GDM1 (cell line): ENCODE measurements around the gene ZNF579.

Experiments
- DNase-seq: peaks from one replicate; lab custom pipeline; 2025; lab: John Stamatoyannopoulos, UW

ZNF579 gene

GRCh38 chr19:55611983-55612645 lies 31.5 kb upstream of the ZNF579 start:
- DNase-seq, result no peak

- no peak for DNase-seq
Observed at GRCh38 chr19:55611300-55611982, 30.8 kb upstream of the ZNF579 start.

GRCh38 chr19:55609326-55609725 lies 28.7 kb upstream of the ZNF579 start:
- no peak for DNase-seq

GRCh38 chr19:55606817-55607216 lies 26.2 kb upstream of the ZNF579 start:
- no peak for DNase-seq

- no peak for DNase-seq
Observed at GRCh38 chr19:55606471-55606787, 25.8 kb upstream of the ZNF579 start.

- DNase-seq, result peak; percentile 63
Observed at GRCh38 chr19:55605637-55606470, 25.2 kb upstream of the ZNF579 start, which contains the start of gene ZNF865. TSS of gene ZNF865 (plus strand) at chr19:55605647. CDS start at chr19:55613619, 7,972 bp downstream.

- peak; percentile 97 for DNase-seq
Observed at GRCh38 chr19:55605207-55605636, 24.6 kb upstream of the ZNF579 start.

GRCh38 chr19:55603581-55604292 lies 23.1 kb upstream of the ZNF579 start:
- no peak for DNase-seq

GRCh38 chr19:55603115-55603514 lies 22.5 kb upstream of the ZNF579 start:
- DNase-seq, result no peak

- DNase-seq, result no peak
Observed at GRCh38 chr19:55602104-55603001, 21.7 kb upstream of the ZNF579 start.

GRCh38 chr19:55601084-55601483 lies 20.4 kb upstream of the ZNF579 start:
- no peak for DNase-seq

GRCh38 chr19:55600662-55601028 lies 20.0 kb upstream of the ZNF579 start:
- DNase-seq, result no peak

GRCh38 chr19:55599842-55600661 lies 19.4 kb upstream of the ZNF579 start, which contains the start of gene ZNF524:
TSS of gene ZNF524 (plus strand) at chr19:55600288. CDS start at chr19:55602113, 1,825 bp downstream.
- DNase-seq, result peak; percentile 91

GRCh38 chr19:55599468-55599841 lies 18.8 kb upstream of the ZNF579 start, which contains the start of gene FIZ1:
TSS of gene FIZ1 (minus strand) at chr19:55599517. CDS start at chr19:55597865, 1,652 bp downstream.
- peak; percentile 99 for DNase-seq

GRCh38 chr19:55598719-55599467 lies 18.2 kb upstream of the ZNF579 start:
- DNase-seq, result peak; percentile 93

GRCh38 chr19:55598034-55598433 lies 17.4 kb upstream of the ZNF579 start:
- no peak for DNase-seq

- DNase-seq, result no peak
Observed at GRCh38 chr19:55597501-55597921, 16.9 kb upstream of the ZNF579 start.

- DNase-seq, result no peak
Observed at GRCh38 chr19:55596304-55596703, 15.7 kb upstream of the ZNF579 start.

- DNase-seq, result no peak
Observed at GRCh38 chr19:55594996-55595545, 14.4 kb upstream of the ZNF579 start.
